ENCODE measurements around the gene KCNQ1OT1. TPM values are rescaled to one million over a fixed set of nuclear protein-coding genes. Genes with fewer than 3 reads are reported as not detected.

KCNQ1OT1 gene
- total and polyA plus RNA-seq, 12 donors: 0.15 to 10.6 (median 1.1) TPM

- no peak for TF ChIP-seq POLR2A (IDR thresholded peaks at IDR 0.05)
- TF ChIP-seq CTCF (IDR thresholded peaks at IDR 0.05): no peak
- no peaks in the 10 kb centered on the region for H3K4me1 ChIP-seq (replicated peaks in 1 of 2)
- no peak overlapping the region for H3K27ac ChIP-seq
- intact Hi-C loops (cut with DNase I): loop anchor here in 1 of 2 donors (10.0 kb wide), 1 partner anchor 169 kb away; the partner anchor contains the start of gene CDKN1C
- H3K27me3 ChIP-seq: no peaks in the 10 kb centered on the region
- H3K9me3 ChIP-seq (replicated peaks in 1 of 3): no peaks in the 10 kb centered on the region
- H3K4me3 ChIP-seq: no peak overlapping the region
- peaks cover 0 to 7% of the 10 kb centered on the region in 2 donors for H3K36me3 ChIP-seq (replicated peaks in 1 of 2)
- WGBS, 4 donors: 81 to 94% (median 92%) methylated on average over 12 to 15 of the region's 15 CpGs
- DNase-seq: no peak
These were observed 16.0 kb upstream of the KCNQ1OT1 start for GRCh38 chr11:2715716-2716350.

GRCh38 chr11:2714871-2715270 is 15.1 kb upstream of the KCNQ1OT1 start:
- H3K27ac ChIP-seq: no peak overlapping the region
- intact Hi-C loops (cut with DNase I): loop anchor here in 1 of 2 donors (10.0 kb wide), 1 partner anchor 170 kb away; the partner anchor contains the start of gene CDKN1C
- no peaks in the 10 kb centered on the region for H3K4me1 ChIP-seq (replicated peaks in 1 of 2)
- TF ChIP-seq CTCF (IDR thresholded peaks at IDR 0.05) (no peak), POLR2A (IDR thresholded peaks at IDR 0.05) (no peak)
- H3K4me3 ChIP-seq: no peak overlapping the region
- H3K27me3 ChIP-seq: no peaks in the 10 kb centered on the region
- 83 to 96% (median 94%) methylated on average over 6 to 7 of the region's 7 CpGs for WGBS, 4 donors
- H3K9me3 ChIP-seq (replicated peaks in 1 of 3): no peaks in the 10 kb centered on the region
- DNase-seq: no peak
- peaks cover 0 to 7% of the 10 kb centered on the region in 2 donors for H3K36me3 ChIP-seq (replicated peaks in 1 of 2)

- intact Hi-C loops (cut with DNase I): loop anchor here in 1 of 2 donors (10.0 kb wide), 1 partner anchor 170 kb away; the partner anchor contains the start of gene CDKN1C
- peaks cover 0 to 7% of the 10 kb centered on the region in 2 donors for H3K36me3 ChIP-seq (replicated peaks in 1 of 2)
- WGBS, 4 donors: 93 to 96% (median 93%) methylated on average over 9 of the region's 9 CpGs
- H3K27ac ChIP-seq: no peak overlapping the region
- TF ChIP-seq CTCF (IDR thresholded peaks at IDR 0.05): no peak
- TF ChIP-seq POLR2A (IDR thresholded peaks at IDR 0.05): no peak
- no peaks in the 10 kb centered on the region for H3K27me3 ChIP-seq
- no peak overlapping the region for H3K4me3 ChIP-seq
- H3K4me1 ChIP-seq (replicated peaks in 1 of 2): no peaks in the 10 kb centered on the region
- no peaks in the 10 kb centered on the region for H3K9me3 ChIP-seq (replicated peaks in 1 of 3)
- DNase-seq: no peak
These were observed 14.6 kb upstream of the KCNQ1OT1 start for GRCh38 chr11:2714463-2714800.

- Histone ChIP-seq H3K4me1 (replicated peaks in 1 of 2) (no peaks in the 10 kb centered on the region), H3K27me3 (no peaks in the 10 kb centered on the region), H3K4me3 (no peak overlapping the region), H3K27ac (no peak overlapping the region), H3K9me3 (replicated peaks in 1 of 3) (no peaks in the 10 kb centered on the region), H3K36me3 (replicated peaks in 1 of 2) (peaks cover 0 to 7% of the 10 kb centered on the region in 2 donors)
- TF ChIP-seq CTCF (IDR thresholded peaks at IDR 0.05): no peak
- no peak for TF ChIP-seq POLR2A (IDR thresholded peaks at IDR 0.05)
- intact Hi-C loops (cut with DNase I): loop anchor here in 1 of 2 donors (10.0 kb wide), 1 partner anchor 171 kb away; the partner anchor contains the start of gene CDKN1C
- WGBS, 4 donors: 89 to 95% (median 94%) methylated on average over 12 to 26 of the region's 26 CpGs
- no peak for DNase-seq
These were observed 14.1 kb upstream of the KCNQ1OT1 start for GRCh38 chr11:2713661-2714462.

Measured in adrenal gland (tissue), 12 donors.